Measurements from ENCODE around the gene DYNC1LI2. TPM values are rescaled to one million over a fixed set of nuclear protein-coding genes. Genes with fewer than 3 reads are reported as not detected.

Gene DYNC1LI2
- total and polyA plus RNA-seq, 2 of the 8 experiments (the other 6 are each of a cell fraction or from before 2014, with no cell fraction given): 35.0 to 70.8 TPM

GRCh38 chr16:66698046-66698445 is 53.4 kb downstream of the DYNC1LI2 start:
- no peak overlapping the region for H2BK20ac ChIP-seq (ENCODE audit: low read length)
- no peak overlapping the region for H4K5ac ChIP-seq (ENCODE audit: insufficient read length, low read depth, low read length)
- peaks cover 5 to 8% (median 7%) of the 10 kb centered on the region in 4 experiments for H3K4me1 ChIP-seq (replicated peaks in 1 of 4; ENCODE audit: control insufficient read depth in 3 of 4, insufficient read depth in 4 of 4, low read length in 3 of 4)
- 88% methylated on average over 7 of the region's 7 CpGs; no CpG with 5 or more reads in 1 of the 2 experiments for WGBS, 2 experiments (ENCODE audit: extremely low coverage in 1 of 2, insufficient coverage in 1 of 2, insufficient read length in 1 of 2, insufficient replicate concordance in 2 of 2, low coverage in 1 of 2, low lambda C conversion rate in 2 of 2, missing lambda C conversion rate in 1 of 2)
- ChIA-PET CTCF (ENCODE audit: partially characterized antibody) (interaction anchor here (0.6 to 2.4 kb wide), 16 partner anchors 12 to 221 kb away, joined by 3 to 10 read pairs (median 4); no protein-coding TSS in a partner anchor), POLR2A (ENCODE audit: partially characterized antibody) (interaction anchor here (1.0 to 3.2 kb wide), 4 partner anchors 11 to 90 kb away, joined by 3 to 11 read pairs (median 6); no protein-coding TSS in a partner anchor)
- H3K18ac ChIP-seq (ENCODE audit: extremely low read depth, low read length): no peak overlapping the region
- H3K9me3 ChIP-seq (ENCODE audit: insufficient read depth in 2 of 2, low read depth in 1 of 2, low read length in 1 of 2): no peaks in the 10 kb centered on the region
- peaks cover 0 to 19% of the 10 kb centered on the region in 2 experiments; a peak in 2 of 4 replicates for H3K79me2 ChIP-seq (ENCODE audit: control insufficient read depth in 1 of 2, insufficient read depth in 2 of 2, low read length in 2 of 2)
- no peak overlapping the region for H3K56ac ChIP-seq (replicated peaks; ENCODE audit: insufficient read length, low read depth, low read length)
- H3K9ac ChIP-seq (replicated peaks in 1 of 4; ENCODE audit: extremely low read depth in 1 of 4, low read depth in 3 of 4, low read length in 3 of 4): no peak overlapping the region
- no peak overlapping the region for H2BK12ac ChIP-seq (ENCODE audit: low read depth, low read length)
- H3K4me3 ChIP-seq (ENCODE audit: extremely low read depth in 1 of 4, insufficient read depth in 2 of 4, low read depth in 3 of 4, low read length in 4 of 4): no peak overlapping the region
- no peak overlapping the region for H2AK5ac ChIP-seq (ENCODE audit: low read depth, low read length)
- H3K27me3 ChIP-seq (replicated peaks in 1 of 4; ENCODE audit: control insufficient read depth in 3 of 4, extremely low read depth in 1 of 4, insufficient read depth in 3 of 4, low read length in 3 of 4): peaks cover 0 to 1% (median 0%) of the 10 kb centered on the region in 4 experiments; a peak in 1 of 7 replicates
- no peak overlapping the region for H3K27ac ChIP-seq (ENCODE audit: low read depth, low read length)
- H4K20me1 ChIP-seq (replicated peaks in 1 of 2; ENCODE audit: control insufficient read depth in 1 of 2, insufficient read depth in 2 of 2, low read length in 2 of 2): peaks cover 0 to 7% of the 10 kb centered on the region in 2 experiments
- H3K79me1 ChIP-seq (ENCODE audit: low read depth, low read length): peaks cover 6% of the 10 kb centered on the region
- H3K4me2 ChIP-seq (ENCODE audit: insufficient read depth in 1 of 2, low read depth in 2 of 2, low read length in 2 of 2): no peak overlapping the region; a peak in 1 of 4 replicates
- H3K4ac ChIP-seq (replicated peaks; ENCODE audit: insufficient read length, low read depth, low read length): no peak overlapping the region
- TF ChIP-seq ATF2 (IDR thresholded peaks at IDR 0.05; ENCODE audit: low read length) (no peak), SRF (IDR thresholded peaks at IDR 0.05; ENCODE audit: low read depth, low read length) (no peak), RFX5 (IDR thresholded peaks at IDR 0.05; ENCODE audit: borderline replicate concordance, low read depth, low read length) (no peak), SAP30 (IDR thresholded peaks at IDR 0.05; ENCODE audit: insufficient read depth, insufficient replicate concordance, low read length) (no peak), EZH2 (IDR thresholded peaks at IDR 0.05; ENCODE audit: low read depth, low read length, severe bottlenecking) (no peak), CBX8 (IDR thresholded peaks at IDR 0.05; ENCODE audit: borderline replicate concordance, low read depth, low read length) (no peak), ASH2L (IDR thresholded peaks at IDR 0.05; ENCODE audit: low read length) (no peak)
- no peak overlapping the region for H4K8ac ChIP-seq (ENCODE audit: extremely low read depth, insufficient read depth, low read length)
- peaks cover 12% of the 10 kb centered on the region; the same call in 1 of the 2 replicates for H3K23me2 ChIP-seq (ENCODE audit: low read depth, low read length)
- H4K91ac ChIP-seq (replicated peaks; ENCODE audit: insufficient read length, low read length): no peak overlapping the region
- DNase-seq (ENCODE audit: low read depth in 1 of 2, low spot score in 2 of 2) (no peak), FAIRE-seq (no peak)
- no peak overlapping the region for H3K14ac ChIP-seq (ENCODE audit: insufficient read length)
- H2BK5ac ChIP-seq (ENCODE audit: low read depth, low read length): no peak overlapping the region
- no peak overlapping the region for H2BK15ac ChIP-seq (ENCODE audit: low read length)
- H3K23ac ChIP-seq (ENCODE audit: insufficient read length): no peak overlapping the region
- no peaks in the 10 kb centered on the region for H3K36me3 ChIP-seq (ENCODE audit: control insufficient read depth in 2 of 4, insufficient read depth in 4 of 4, low read length in 3 of 4)
- H2BK120ac ChIP-seq (replicated peaks; ENCODE audit: low read depth, low read length): no peak overlapping the region
- H2AFZ ChIP-seq (ENCODE audit: low read length): no peak overlapping the region
